ENCODE measurements around the gene MEX3D.

The MEX3D gene

DNA sequence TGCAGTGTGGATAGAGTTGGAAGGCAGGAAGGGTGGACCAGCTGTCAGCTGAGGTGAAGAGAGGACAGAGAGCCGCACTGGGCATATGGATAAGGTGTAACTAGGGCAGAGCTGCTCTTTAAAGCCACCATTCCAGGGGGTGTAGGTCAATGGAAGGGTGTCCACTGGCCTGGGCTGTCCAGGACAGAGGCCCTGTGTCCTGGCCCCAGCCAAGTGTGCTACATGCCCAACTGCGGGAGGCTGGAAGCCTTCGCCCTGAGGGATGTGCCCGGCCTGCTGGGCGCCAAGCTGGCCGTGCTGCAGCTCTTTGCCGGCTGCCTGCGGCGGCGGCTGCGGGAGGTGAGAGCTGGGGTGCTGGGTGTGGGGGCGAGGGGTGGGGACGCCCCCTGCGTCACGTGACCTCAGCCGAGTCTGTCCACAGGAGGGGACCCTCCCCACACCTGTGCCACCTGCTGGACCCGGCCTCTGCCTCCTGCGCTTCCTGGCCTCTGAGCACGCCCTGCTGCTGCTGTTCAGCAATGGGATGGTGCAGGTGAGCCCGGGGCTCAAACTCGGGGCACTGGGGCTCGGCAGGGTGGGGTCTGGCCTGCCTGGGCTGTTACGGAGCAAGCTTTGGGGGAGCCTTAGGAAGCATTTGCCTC is 34.5 kb downstream of the MEX3D start:
- TF ChIP-seq POLR2AphosphoS5 (IDR thresholded peaks at IDR 0.05; ENCODE audit: low read depth, low read length) (no peak), TAF1 (IDR thresholded peaks at IDR 0.05; ENCODE audit: borderline replicate concordance, insufficient read depth, low read length) (no peak), SIN3A (IDR thresholded peaks at IDR 0.05; ENCODE audit: borderline replicate concordance, insufficient read depth, low read length) (no peak), FOXP2 (optimal IDR thresholded peaks at IDR 0.05; ENCODE audit: borderline replicate concordance, extremely low read depth, extremely low read length, insufficient read depth) (no peak)
- TF ChIP-seq, protein P1, sequence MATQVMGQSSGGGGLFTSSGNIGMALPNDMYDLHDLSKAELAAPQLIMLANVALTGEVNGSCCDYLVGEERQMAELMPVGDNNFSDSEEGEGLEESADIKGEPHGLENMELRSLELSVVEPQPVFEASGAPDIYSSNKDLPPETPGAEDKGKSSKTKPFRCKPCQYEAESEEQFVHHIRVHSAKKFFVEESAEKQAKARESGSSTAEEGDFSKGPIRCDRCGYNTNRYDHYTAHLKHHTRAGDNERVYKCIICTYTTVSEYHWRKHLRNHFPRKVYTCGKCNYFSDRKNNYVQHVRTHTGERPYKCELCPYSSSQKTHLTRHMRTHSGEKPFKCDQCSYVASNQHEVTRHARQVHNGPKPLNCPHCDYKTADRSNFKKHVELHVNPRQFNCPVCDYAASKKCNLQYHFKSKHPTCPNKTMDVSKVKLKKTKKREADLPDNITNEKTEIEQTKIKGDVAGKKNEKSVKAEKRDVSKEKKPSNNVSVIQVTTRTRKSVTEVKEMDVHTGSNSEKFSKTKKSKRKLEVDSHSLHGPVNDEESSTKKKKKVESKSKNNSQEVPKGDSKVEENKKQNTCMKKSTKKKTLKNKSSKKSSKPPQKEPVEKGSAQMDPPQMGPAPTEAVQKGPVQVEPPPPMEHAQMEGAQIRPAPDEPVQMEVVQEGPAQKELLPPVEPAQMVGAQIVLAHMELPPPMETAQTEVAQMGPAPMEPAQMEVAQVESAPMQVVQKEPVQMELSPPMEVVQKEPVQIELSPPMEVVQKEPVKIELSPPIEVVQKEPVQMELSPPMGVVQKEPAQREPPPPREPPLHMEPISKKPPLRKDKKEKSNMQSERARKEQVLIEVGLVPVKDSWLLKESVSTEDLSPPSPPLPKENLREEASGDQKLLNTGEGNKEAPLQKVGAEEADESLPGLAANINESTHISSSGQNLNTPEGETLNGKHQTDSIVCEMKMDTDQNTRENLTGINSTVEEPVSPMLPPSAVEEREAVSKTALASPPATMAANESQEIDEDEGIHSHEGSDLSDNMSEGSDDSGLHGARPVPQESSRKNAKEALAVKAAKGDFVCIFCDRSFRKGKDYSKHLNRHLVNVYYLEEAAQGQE (IDR thresholded peaks at IDR 0.05; ENCODE audit: insufficient read depth in 1 of 2, low read depth in 2 of 2, low read length in 2 of 2): no peak

DNA sequence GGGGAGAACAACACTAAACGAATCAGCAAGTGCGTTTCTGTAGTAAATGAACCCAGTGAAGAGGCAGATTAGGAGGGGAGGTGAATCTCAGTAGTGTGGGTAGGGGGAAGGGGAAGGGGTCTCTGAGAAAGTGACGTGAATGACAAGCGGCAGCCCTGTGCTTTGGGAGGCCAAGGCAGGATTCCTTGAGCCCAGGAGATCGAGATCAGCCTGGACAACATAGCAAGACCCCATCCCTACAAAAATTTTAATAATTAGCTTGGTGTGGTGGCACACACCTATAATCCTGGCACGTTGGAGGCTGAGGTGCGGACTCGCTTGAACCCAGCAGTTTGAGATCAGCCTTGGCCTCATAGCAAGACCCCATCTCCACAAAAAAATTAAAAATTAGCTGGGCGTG is 36.1 kb downstream of the MEX3D start:
- TF ChIP-seq SIN3A (IDR thresholded peaks at IDR 0.05; ENCODE audit: borderline replicate concordance, insufficient read depth, low read length) (no peak), TAF1 (IDR thresholded peaks at IDR 0.05; ENCODE audit: borderline replicate concordance, insufficient read depth, low read length) (no peak), POLR2AphosphoS5 (IDR thresholded peaks at IDR 0.05; ENCODE audit: low read depth, low read length) (no peak), FOXP2 (optimal IDR thresholded peaks at IDR 0.05; ENCODE audit: borderline replicate concordance, extremely low read depth, extremely low read length, insufficient read depth) (no peak)
- TF ChIP-seq, protein P1 (IDR thresholded peaks at IDR 0.05; ENCODE audit: insufficient read depth in 1 of 2, low read depth in 2 of 2, low read length in 2 of 2): no peak

DNA sequence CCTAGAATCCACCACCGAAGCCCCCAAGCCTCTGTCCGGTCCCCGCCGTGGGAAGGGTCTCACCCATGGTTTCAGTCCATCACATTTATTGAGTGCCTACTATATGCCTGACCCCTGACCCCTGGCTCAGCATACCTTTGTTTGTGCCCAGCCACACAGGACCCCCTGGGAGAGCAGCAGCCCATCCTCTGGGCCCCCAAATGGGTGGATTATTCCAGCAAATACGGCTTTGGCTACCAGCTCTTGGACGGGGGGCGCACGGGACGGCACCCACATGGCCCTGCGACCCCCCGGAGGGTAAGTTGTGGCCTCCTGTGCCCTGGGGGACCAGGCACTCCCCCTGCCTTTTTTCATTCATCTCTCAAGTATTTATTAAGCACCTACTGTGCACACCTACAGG is 36.5 kb downstream of the MEX3D start:
- TF ChIP-seq POLR2AphosphoS5 (IDR thresholded peaks at IDR 0.05; ENCODE audit: low read depth, low read length) (no peak), FOXP2 (optimal IDR thresholded peaks at IDR 0.05; ENCODE audit: borderline replicate concordance, extremely low read depth, extremely low read length, insufficient read depth) (no peak)

DNA sequence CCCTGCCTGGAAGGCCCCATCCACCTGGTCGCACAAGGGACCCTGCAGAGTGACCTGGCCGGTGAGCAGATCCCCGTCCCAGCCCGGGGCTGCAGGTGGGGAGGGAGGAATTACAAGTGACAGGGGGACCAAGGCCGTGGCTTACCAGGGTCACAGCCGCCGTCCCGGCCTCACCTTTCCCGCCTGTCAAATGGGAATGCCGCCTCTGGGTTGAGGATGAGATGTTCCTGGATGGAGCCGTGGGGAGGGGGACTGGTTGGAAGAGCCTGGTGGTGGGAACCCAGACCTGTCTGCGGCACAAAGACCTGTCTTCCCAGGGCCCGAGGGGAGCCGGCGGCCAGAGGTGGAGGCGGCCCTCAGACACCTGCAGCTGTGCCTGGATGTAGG is 38.7 kb downstream of the MEX3D start:
- TF ChIP-seq, protein P1 (IDR thresholded peaks at IDR 0.05; ENCODE audit: insufficient read depth in 1 of 2, low read depth in 2 of 2, low read length in 2 of 2): no peak
- TF ChIP-seq FOXP2 (optimal IDR thresholded peaks at IDR 0.05; ENCODE audit: borderline replicate concordance, extremely low read depth, extremely low read length, insufficient read depth) (no peak), TAF1 (IDR thresholded peaks at IDR 0.05; ENCODE audit: borderline replicate concordance, insufficient read depth, low read length) (no peak), SIN3A (IDR thresholded peaks at IDR 0.05; ENCODE audit: borderline replicate concordance, insufficient read depth, low read length) (no peak), POLR2AphosphoS5 (IDR thresholded peaks at IDR 0.05; ENCODE audit: low read depth, low read length) (no peak)

DNA sequence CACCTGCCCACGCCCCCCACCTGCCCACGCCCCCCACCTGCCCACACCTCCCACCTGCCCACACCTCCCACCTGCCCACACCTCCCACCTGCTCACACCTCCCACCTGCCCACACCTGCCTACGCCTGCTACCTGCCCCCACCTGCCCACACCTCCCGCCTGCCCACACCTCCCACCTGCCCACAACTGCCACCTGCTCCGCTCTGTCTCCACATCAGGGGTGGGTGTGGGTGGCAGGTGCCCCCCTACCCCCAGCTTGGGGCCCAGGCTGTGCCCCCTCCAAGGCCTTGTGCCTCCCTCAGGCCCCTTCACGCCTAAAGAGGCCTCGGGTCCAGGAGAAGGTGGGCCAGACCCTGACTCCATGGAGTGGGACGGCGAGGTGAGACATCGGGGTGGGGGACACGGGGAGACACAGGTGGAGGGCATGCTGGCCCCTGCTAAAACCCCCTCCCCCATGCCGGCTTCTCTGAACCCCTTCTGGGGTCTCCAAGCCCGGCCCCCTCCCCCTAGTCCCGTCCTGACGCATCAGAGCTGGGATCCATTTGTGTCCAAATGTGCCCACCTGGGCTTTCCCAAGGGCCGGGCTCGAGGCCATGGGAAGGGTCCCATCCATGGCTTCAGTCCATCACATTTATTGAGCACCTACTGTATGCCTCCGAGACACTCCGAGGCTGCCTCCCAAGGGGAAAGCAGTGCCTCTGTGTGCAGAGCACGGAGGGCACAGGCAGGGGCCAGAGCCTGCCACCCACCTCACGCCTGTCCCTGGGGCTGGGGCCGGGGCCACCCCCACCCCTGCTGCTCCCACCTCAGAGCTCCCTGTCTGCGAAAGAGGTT is 39.3 kb downstream of the MEX3D start:
- TF ChIP-seq TAF1 (IDR thresholded peaks at IDR 0.05; ENCODE audit: borderline replicate concordance, insufficient read depth, low read length) (no peak), FOXP2 (optimal IDR thresholded peaks at IDR 0.05; ENCODE audit: borderline replicate concordance, extremely low read depth, extremely low read length, insufficient read depth) (no peak), SIN3A (IDR thresholded peaks at IDR 0.05; ENCODE audit: borderline replicate concordance, insufficient read depth, low read length) (no peak), POLR2AphosphoS5 (IDR thresholded peaks at IDR 0.05; ENCODE audit: low read depth, low read length) (no peak)
- TF ChIP-seq, protein P1 (IDR thresholded peaks at IDR 0.05; ENCODE audit: insufficient read depth in 1 of 2, low read depth in 2 of 2, low read length in 2 of 2): no peak

All from PFSK-1 (cell line).